Activated naive CD8-positive, alpha-beta T cell (primary cell): ENCODE measurements around the gene NEK6.

Experiments
- H3K27ac Mint-ChIP-seq: one replicate; pipeline ENCODE4 v1.8.0; 2021; ENCODE audit warnings: mixed read lengths
- H3K27me3 Mint-ChIP-seq: one replicate; pipeline ENCODE4 v1.8.0; 2021; ENCODE audit warnings: mixed read lengths
- H3K36me3 Mint-ChIP-seq: one replicate; pipeline ENCODE4 v1.8.0; 2021; ENCODE audit warnings: mixed read lengths
- H3K4me1 Mint-ChIP-seq: one replicate; pipeline ENCODE4 v1.8.0; 2021; ENCODE audit warnings: low read depth, mixed read lengths
- H3K4me3 Mint-ChIP-seq: one replicate; pipeline ENCODE4 v1.8.0; 2021; ENCODE audit warnings: mild to moderate bottlenecking, mixed read lengths
- H3K9me3 Mint-ChIP-seq: one replicate; pipeline ENCODE4 v1.8.0; 2021; ENCODE audit warnings: low read depth, mixed read lengths

The NEK6 gene

DNA sequence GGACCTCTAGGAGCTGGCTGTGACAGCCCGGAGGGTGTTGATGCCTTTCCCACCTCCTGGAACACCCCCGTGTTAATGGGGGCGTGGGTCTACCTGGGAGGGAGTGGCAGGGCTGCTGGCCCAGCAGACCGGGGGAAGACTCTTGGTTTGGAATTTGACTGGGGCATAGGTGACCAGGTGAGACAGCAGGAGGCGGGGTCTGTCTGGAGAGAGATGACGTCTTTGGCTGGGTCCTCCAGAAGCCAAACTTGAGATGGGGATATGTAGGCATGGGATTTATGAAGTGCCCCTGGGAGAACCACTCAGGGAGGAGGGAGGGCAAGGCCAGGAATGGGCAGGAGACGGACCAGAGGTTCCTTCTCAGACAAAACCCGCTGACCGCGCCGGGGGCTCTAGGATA is 42.6 kb downstream of the NEK6 start:
- no peak overlapping the region for H3K4me3 Mint-ChIP-seq
- peaks cover 4% of the 10 kb centered on the region for H3K4me1 Mint-ChIP-seq
- H3K36me3 Mint-ChIP-seq, result no peaks in the 10 kb centered on the region
- H3K27me3 Mint-ChIP-seq, result no peaks in the 10 kb centered on the region
- no peaks in the 10 kb centered on the region for H3K9me3 Mint-ChIP-seq
- H3K27ac Mint-ChIP-seq, result no peak overlapping the region

DNA sequence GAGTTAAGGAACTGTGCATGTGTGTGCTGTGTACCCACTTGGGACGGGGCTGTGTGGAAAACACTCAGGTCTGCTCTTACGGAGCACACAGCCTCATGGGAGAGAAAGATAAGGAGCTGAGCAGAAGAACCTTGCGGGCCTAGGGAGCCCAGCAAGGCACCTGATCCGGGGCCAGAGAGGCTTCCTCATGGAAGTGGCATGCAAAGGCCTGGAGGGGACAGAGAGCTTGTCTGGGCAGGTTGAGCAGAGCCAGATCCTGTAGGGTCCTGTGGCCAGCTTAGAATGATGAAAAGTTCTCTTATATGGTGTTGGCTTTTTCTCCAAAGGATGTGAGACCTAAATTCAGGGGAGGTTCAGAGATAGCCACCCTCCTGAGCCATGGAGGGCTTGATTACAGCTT is 45.2 kb downstream of the NEK6 start:
- Mint-ChIP-seq H3K36me3 (no peaks in the 10 kb centered on the region), H3K9me3 (no peaks in the 10 kb centered on the region), H3K27ac (no peak overlapping the region), H3K27me3 (no peaks in the 10 kb centered on the region), H3K4me3 (no peak overlapping the region), H3K4me1 (no peaks in the 10 kb centered on the region)

GRCh38 chr9:124303762-124304161 is 46.0 kb downstream of the NEK6 start:
- Mint-ChIP-seq H3K9me3 (no peaks in the 10 kb centered on the region), H3K4me1 (no peaks in the 10 kb centered on the region), H3K27me3 (no peaks in the 10 kb centered on the region), H3K4me3 (no peak overlapping the region), H3K27ac (no peak overlapping the region), H3K36me3 (no peaks in the 10 kb centered on the region)

GRCh38 chr9:124304285-124304684 is 46.5 kb downstream of the NEK6 start:
- Mint-ChIP-seq H3K9me3 (no peaks in the 10 kb centered on the region), H3K36me3 (no peaks in the 10 kb centered on the region), H3K27me3 (no peaks in the 10 kb centered on the region), H3K4me3 (no peak overlapping the region), H3K4me1 (no peaks in the 10 kb centered on the region), H3K27ac (no peak overlapping the region)

GRCh38 chr9:124306098-124306735 is 48.5 kb downstream of the NEK6 start:
- Mint-ChIP-seq H3K4me3 (no peak overlapping the region), H3K9me3 (no peaks in the 10 kb centered on the region), H3K27ac (no peak overlapping the region), H3K36me3 (no peaks in the 10 kb centered on the region), H3K27me3 (no peaks in the 10 kb centered on the region), H3K4me1 (no peaks in the 10 kb centered on the region)

DNA sequence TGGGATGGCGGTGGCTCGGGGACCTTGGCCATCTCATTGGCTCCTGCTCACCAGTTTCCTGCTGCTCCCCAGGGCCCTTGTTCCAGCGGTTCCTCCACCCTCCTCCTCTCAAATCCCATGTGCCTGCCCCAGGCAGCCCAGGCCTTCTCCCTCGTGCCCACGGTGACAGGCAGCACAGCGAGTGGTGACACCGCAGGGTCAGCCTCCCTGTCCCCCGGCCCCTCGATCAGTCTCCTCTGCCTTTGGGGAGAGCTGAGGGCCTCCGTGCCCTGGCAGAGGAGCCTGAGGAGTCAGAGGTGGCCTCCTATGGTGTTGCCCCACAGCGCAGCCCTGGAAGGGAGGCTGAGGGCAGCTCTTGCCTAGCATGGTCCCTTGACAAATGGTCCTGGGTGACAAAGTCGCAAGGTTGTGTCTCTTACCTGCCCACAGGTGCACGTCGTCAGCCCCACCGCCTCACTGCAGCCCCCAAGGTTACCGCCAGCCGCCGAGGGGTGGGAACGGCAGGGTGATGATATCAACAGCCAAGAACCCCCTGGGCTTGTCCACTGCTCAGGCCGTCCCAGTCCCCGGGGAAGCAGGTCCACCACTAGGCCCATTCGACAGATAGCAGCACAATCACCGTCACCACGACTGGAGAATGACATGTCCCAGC is 49.8 kb downstream of the NEK6 start:
- Mint-ChIP-seq H3K27ac (no peak overlapping the region), H3K4me1 (no peaks in the 10 kb centered on the region)

GRCh38 chr9:124308606-124309491 is 51.1 kb downstream of the NEK6 start:
- H3K27me3 Mint-ChIP-seq, result no peaks in the 10 kb centered on the region
- H3K27ac Mint-ChIP-seq, result no peak overlapping the region
- H3K4me3 Mint-ChIP-seq, result no peak overlapping the region
- no peaks in the 10 kb centered on the region for H3K4me1 Mint-ChIP-seq
- no peaks in the 10 kb centered on the region for H3K9me3 Mint-ChIP-seq
- H3K36me3 Mint-ChIP-seq, result no peaks in the 10 kb centered on the region

More for the DNA sequence above, 49.8 kb downstream of the NEK6 start:
- H3K4me3 Mint-ChIP-seq, result no peak overlapping the region
- no peaks in the 10 kb centered on the region for H3K9me3 Mint-ChIP-seq
- no peaks in the 10 kb centered on the region for H3K36me3 Mint-ChIP-seq
- no peaks in the 10 kb centered on the region for H3K27me3 Mint-ChIP-seq

DNA sequence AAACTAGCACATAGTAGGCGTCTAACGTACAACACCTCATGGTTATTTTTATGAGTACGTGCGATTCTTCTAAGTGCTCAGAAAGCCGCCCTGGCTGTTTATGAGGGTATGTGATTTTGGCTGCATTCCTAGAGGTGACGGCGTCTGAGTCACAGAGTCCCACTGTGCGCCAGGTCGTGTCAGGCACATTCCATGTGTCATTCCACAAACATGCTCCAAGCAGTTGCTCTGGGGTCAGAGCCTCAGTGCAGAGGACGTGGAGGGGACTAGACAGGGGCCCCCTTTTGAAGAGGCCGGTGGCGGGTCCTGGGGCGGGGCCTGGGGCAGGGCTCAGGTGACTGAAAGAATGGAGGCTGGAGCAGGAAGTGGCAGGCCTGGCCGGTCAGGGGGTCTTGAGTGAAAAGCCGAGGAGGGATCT is 51.9 kb downstream of the NEK6 start:
- Mint-ChIP-seq H3K4me3 (no peak overlapping the region), H3K9me3 (no peaks in the 10 kb centered on the region), H3K27me3 (no peaks in the 10 kb centered on the region), H3K4me1 (no peaks in the 10 kb centered on the region), H3K27ac (no peak overlapping the region), H3K36me3 (no peaks in the 10 kb centered on the region)

DNA sequence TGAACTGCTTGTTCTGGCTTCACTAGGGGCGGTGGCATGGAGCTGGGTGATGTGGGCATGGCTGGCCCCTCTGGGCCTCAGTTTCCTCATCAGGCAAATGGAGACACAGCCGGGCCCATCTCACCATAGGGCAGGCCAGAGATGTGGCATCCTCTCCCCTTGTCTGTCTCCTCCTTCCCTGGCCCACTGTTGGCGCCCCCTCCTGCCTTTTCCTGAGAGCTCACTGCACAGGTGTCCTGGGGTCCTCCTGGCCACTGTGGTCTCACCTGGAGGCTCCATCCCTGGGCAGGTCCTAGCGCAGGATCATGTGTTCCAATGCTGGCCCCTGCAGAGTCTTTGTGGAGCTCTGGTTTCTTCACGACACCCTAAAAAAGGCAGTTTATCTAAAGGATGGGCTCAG is 53.5 kb downstream of the NEK6 start:
- Mint-ChIP-seq H3K27me3 (no peaks in the 10 kb centered on the region), H3K36me3 (no peaks in the 10 kb centered on the region), H3K4me3 (no peak overlapping the region), H3K4me1 (no peaks in the 10 kb centered on the region), H3K9me3 (no peaks in the 10 kb centered on the region), H3K27ac (no peak overlapping the region)

GRCh38 chr9:124312290-124313265 is 54.8 kb downstream of the NEK6 start:
- no peaks in the 10 kb centered on the region for H3K4me1 Mint-ChIP-seq
- no peaks in the 10 kb centered on the region for H3K9me3 Mint-ChIP-seq
- no peak overlapping the region for H3K4me3 Mint-ChIP-seq
- H3K27ac Mint-ChIP-seq, result no peak overlapping the region
- no peaks in the 10 kb centered on the region for H3K27me3 Mint-ChIP-seq
- no peaks in the 10 kb centered on the region for H3K36me3 Mint-ChIP-seq

DNA sequence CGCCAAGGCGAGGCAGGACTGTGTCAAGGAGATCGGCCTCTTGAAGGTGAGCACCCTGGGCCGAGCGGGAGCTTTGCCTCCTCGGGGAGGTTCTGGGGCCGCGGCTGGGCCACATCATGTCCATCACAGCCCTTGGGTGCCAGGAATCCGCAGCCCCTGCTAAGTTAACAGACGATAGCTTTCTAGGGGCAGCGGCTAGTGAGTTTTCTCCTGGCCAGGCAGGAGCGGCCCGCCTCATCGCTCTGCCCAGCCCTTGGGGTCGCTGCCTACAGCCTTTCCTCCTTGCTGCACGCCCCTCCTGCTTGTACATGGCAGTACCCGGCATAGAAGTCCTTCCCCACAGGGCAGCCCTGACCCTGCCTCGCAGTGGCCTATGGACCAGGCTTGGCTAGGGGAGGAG is 56.2 kb downstream of the NEK6 start:
- H3K36me3 Mint-ChIP-seq, result no peaks in the 10 kb centered on the region
- no peak overlapping the region for H3K4me3 Mint-ChIP-seq
- H3K27me3 Mint-ChIP-seq, result no peaks in the 10 kb centered on the region
- H3K4me1 Mint-ChIP-seq, result no peaks in the 10 kb centered on the region
- no peaks in the 10 kb centered on the region for H3K9me3 Mint-ChIP-seq
- H3K27ac Mint-ChIP-seq, result no peak overlapping the region

DNA sequence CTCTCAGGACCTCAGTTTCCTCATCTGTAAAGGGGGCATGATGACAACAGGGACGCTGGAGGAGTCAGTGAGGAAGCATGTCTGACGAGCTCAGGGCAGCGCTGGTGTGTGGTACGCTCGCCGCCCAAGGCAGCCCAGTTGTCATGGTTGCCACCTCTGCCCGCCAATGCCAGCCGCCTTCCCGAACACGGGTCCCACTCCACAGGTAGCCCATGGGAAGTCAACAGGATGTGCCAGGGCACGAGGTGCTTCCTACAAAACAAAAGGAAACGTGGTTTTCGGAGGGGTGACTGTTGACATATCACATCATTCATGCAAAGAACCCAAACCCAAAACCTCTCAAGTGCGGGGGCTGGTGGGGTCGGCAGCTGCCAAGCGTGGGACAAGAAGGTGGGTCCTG is 58.1 kb downstream of the NEK6 start:
- Mint-ChIP-seq H3K27me3 (no peaks in the 10 kb centered on the region), H3K9me3 (no peaks in the 10 kb centered on the region), H3K4me3 (no peak overlapping the region), H3K4me1 (no peaks in the 10 kb centered on the region), H3K27ac (no peak overlapping the region), H3K36me3 (no peaks in the 10 kb centered on the region)

GRCh38 chr9:124320062-124320973 is 62.6 kb downstream of the NEK6 start:
- Mint-ChIP-seq H3K27ac (no peak overlapping the region), H3K9me3 (no peaks in the 10 kb centered on the region), H3K4me3 (no peak overlapping the region), H3K27me3 (no peaks in the 10 kb centered on the region), H3K4me1 (no peaks in the 10 kb centered on the region), H3K36me3 (no peaks in the 10 kb centered on the region)

GRCh38 chr9:124321416-124321815 is 63.7 kb downstream of the NEK6 start:
- no peaks in the 10 kb centered on the region for H3K9me3 Mint-ChIP-seq
- no peaks in the 10 kb centered on the region for H3K36me3 Mint-ChIP-seq

More at GRCh38 chr9:124321416-124321815, 63.7 kb downstream of the NEK6 start:
- Mint-ChIP-seq H3K4me3 (no peak overlapping the region), H3K4me1 (no peaks in the 10 kb centered on the region), H3K27ac (no peak overlapping the region), H3K27me3 (no peaks in the 10 kb centered on the region)
